Measurements from ENCODE around the gene FGGY. TPM values are rescaled to one million over a fixed set of nuclear protein-coding genes. Genes with fewer than 3 reads are reported as not detected.

The FGGY gene
- total RNA-seq, 4 donors from 2014 or later = 12.4 to 17.5 (median 16.1) TPM

DNA sequence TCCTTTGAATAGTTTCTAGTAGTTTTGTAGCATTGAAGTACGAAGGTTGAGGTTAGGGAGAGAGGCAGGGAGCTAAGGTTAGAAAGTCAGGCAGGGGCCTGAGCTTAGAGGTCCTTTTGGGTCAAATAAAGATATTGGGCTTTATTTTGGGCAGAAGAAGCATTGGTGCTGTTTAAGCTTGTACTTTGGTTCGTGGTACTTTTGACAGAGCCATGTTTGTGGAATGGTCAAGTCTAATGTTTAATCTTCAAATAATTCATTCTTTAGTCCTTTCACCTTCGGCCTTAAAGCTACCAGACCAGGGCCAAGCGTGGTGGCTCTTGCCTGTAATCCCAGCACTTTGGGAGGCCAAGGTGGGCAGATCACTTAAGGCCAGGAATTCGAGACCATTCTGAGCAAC is 12.5 kb downstream of the FGGY start:
- TF ChIP-seq, protein P1, sequence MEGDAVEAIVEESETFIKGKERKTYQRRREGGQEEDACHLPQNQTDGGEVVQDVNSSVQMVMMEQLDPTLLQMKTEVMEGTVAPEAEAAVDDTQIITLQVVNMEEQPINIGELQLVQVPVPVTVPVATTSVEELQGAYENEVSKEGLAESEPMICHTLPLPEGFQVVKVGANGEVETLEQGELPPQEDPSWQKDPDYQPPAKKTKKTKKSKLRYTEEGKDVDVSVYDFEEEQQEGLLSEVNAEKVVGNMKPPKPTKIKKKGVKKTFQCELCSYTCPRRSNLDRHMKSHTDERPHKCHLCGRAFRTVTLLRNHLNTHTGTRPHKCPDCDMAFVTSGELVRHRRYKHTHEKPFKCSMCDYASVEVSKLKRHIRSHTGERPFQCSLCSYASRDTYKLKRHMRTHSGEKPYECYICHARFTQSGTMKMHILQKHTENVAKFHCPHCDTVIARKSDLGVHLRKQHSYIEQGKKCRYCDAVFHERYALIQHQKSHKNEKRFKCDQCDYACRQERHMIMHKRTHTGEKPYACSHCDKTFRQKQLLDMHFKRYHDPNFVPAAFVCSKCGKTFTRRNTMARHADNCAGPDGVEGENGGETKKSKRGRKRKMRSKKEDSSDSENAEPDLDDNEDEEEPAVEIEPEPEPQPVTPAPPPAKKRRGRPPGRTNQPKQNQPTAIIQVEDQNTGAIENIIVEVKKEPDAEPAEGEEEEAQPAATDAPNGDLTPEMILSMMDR (IDR thresholded peaks at IDR 0.05) = no peak
- TF ChIP-seq POLR2AphosphoS5 (IDR thresholded peaks at IDR 0.05) = no peak
- no peak for TF ChIP-seq EP300 (IDR thresholded peaks at IDR 0.05)
- no peak for TF ChIP-seq POLR2A (IDR thresholded peaks at IDR 0.05)
- DNase-seq (ENCODE audit: low spot score in 2 of 2) = no peak
- no peaks in the 10 kb centered on the region for H3K27me3 ChIP-seq

DNA sequence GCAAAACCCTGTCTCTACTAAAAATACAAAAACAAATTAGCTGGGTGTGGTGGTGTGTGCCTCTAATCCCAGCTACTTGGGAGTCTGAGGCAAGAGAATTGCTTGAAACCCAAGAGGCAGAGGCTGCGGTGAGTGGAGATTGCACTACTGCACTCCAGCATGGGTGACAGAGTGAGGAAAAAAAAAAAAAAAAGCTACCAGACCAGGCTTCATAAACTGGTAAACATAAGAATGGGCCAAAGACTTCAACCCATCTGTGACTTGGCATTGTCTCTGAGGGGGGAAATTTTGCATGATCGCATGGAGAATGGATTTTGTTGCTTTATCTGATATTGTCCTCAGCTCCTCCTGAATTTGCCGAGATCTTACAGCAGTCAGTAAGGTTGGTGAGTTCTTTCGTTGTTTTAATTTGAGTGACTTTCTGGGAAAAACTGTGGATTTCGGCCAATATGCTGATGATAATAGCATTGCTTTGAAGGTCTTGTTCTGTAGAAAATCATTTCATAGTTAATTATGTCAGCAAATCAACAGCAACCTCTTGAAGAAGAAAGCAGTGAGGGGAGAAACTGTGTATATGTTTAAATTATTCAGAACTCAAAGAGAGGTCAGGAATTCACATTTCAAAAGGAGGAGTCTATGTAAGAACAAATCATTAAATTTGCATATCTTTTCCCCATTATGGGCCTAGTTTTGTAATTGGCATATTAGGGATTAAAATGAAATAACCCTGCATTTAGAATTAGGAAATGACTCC is 13.1 kb downstream of the FGGY start:
- TF ChIP-seq POLR2AphosphoS5 (IDR thresholded peaks at IDR 0.05) (no peak), POLR2A (IDR thresholded peaks at IDR 0.05) (no peak), EP300 (IDR thresholded peaks at IDR 0.05) (no peak)
- TF ChIP-seq, protein P1 (IDR thresholded peaks at IDR 0.05) = no peak
- Histone ChIP-seq H3K4me1 (no peaks in the 10 kb centered on the region), H3K27me3 (no peaks in the 10 kb centered on the region), H3K4me3 (no peak overlapping the region), H3K27ac (no peak overlapping the region), H3K9me3 (no peaks in the 10 kb centered on the region), H3K36me3 (no peaks in the 10 kb centered on the region)
- DNase-seq (ENCODE audit: low spot score in 2 of 2) = no peak
- 82% methylated on average over 5 of the region's 5 CpGs for WGBS

More for the DNA sequence above, 12.5 kb downstream of the FGGY start:
- Histone ChIP-seq H3K36me3 (no peaks in the 10 kb centered on the region), H3K9me3 (no peaks in the 10 kb centered on the region), H3K4me1 (no peaks in the 10 kb centered on the region), H3K27ac (no peak overlapping the region), H3K4me3 (no peak overlapping the region)
- WGBS = 95% methylated on average over 5 of the region's 5 CpGs

DNA sequence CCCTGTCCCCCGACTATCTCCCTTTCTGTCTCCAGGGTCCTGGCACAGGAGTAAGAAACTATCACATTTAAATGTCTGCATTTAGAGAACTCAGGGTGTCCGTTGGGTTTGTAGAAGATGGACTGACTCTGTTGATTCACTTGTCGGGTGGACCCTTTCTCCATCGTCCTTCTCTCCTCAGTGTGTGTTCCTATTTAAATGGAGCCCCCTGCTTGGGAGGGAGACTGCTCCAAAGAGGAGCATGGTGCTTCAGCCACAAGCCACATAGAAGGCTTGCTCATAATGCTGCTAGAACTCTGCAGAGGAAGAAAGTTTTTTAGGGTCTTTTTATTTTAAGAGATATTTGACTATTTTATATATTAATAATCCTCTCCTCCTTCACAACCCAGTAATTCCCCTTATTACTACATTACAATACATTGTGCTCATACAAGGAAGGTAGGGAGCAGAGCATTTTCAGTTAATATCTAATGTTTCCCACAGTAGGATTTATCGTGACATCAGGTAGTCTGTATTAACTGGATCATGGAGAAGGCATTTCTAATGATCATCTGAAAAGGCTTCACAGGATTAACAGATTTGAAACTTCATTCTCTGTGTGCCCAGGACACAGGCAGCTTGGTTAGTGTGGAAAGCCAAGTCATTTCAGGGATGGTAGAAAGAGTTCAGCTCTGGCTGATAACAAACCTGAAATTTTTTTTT is 13.8 kb downstream of the FGGY start:
- H3K27ac ChIP-seq = no peak overlapping the region
- no peaks in the 10 kb centered on the region for H3K9me3 ChIP-seq
- H3K4me3 ChIP-seq = no peak overlapping the region
- no peaks in the 10 kb centered on the region for H3K36me3 ChIP-seq
- DNase-seq (ENCODE audit: low spot score in 2 of 2) = no peak
- 93% methylated on average over 5 of the region's 5 CpGs for WGBS
- H3K27me3 ChIP-seq = no peaks in the 10 kb centered on the region
- no peaks in the 10 kb centered on the region for H3K4me1 ChIP-seq
- TF ChIP-seq, protein P1 (IDR thresholded peaks at IDR 0.05) = no peak
- TF ChIP-seq POLR2A (IDR thresholded peaks at IDR 0.05) = no peak

GRCh38 chr1:59314776-59315528 is 18.1 kb downstream of the FGGY start:
- Histone ChIP-seq H3K27me3 (no peaks in the 10 kb centered on the region), H3K9me3 (no peaks in the 10 kb centered on the region), H3K4me1 (peaks cover 16% of the 10 kb centered on the region), H3K4me3 (no peak overlapping the region), H3K36me3 (no peaks in the 10 kb centered on the region), H3K27ac (no peak overlapping the region)
- TF ChIP-seq, protein P1 (IDR thresholded peaks at IDR 0.05) = no peak
- TF ChIP-seq EP300 (IDR thresholded peaks at IDR 0.05) (no peak), POLR2AphosphoS5 (IDR thresholded peaks at IDR 0.05) (no peak), POLR2A (IDR thresholded peaks at IDR 0.05) (no peak)
- WGBS = 100% methylated on average over 2 of the region's 2 CpGs
- no peak for DNase-seq (ENCODE audit: low spot score in 2 of 2)
